Testis (tissue), 3 donors: ENCODE results near the gene GABARAP. TPM values are rescaled to one million over a fixed set of nuclear protein-coding genes. Genes with fewer than 3 reads are reported as not detected.

Source experiments
- DNase-seq: peaks from one replicate; pipeline ENCODE4 v3.0.0-alpha.2; 2019
- H3K27ac ChIP-seq, 2 donors: fragments of 200-600 bp; sonication (generic); one replicate each; pipeline ENCODE4 v1.5.1; 2019
- H3K27me3 ChIP-seq: fragments of 200-600 bp; sonication (generic); one replicate; pipeline ENCODE4 v1.5.1; 2019
- H3K36me3 ChIP-seq: fragments of 200-600 bp; sonication (generic); one replicate; pipeline ENCODE4 v1.5.1; 2017; ENCODE audit warnings: low read depth; ENCODE audit errors: missing control alignments
- H3K4me1 ChIP-seq: fragments of 200-600 bp; sonication (generic); one replicate; pipeline ENCODE4 v1.5.1; 2019
- H3K4me3 ChIP-seq, 2 donors: fragments of 200-600 bp; sonication (generic); one replicate each; pipeline ENCODE4 v1.5.1; 2017 to 2019
- H3K9me3 ChIP-seq: fragments of 200-600 bp; sonication (generic); one replicate; pipeline ENCODE4 v1.5.1; 2017
- CTCF ChIP-seq, 3 experiments: fragments of 450-650 bp in 2 of 3; fragments of 200-600 bp in 1 of 3; sonication (generic) in 1 of 3; IDR thresholded peaks; one replicate each; pipeline ENCODE4 v1.5.1; 2016 to 2019; ENCODE audit warnings: antibody characterized with exemption in 3 of 3, mild to moderate bottlenecking in 2 of 3, moderate library complexity in 1 of 3
- POLR2A ChIP-seq: fragments of 450-650 bp; IDR thresholded peaks from one replicate; pipeline ENCODE4 v1.6.1; 2017; ENCODE audit warnings: antibody characterized with exemption, mild to moderate bottlenecking, moderate library complexity
- whole genome bisulfite sequencing, 2 donors: methylation state at CpG; one replicate each; pipeline ENCODE4 v1.1.5; 2018; 5-methylcytosine and 5-hydroxymethylcytosine counted together
- intact Hi-C: fragments of 100-400 bp; cut with DNase I; formaldehyde crosslinking; loops from one replicate; pipeline ENCODE4 v1.15.1; 2023; ENCODE audit warnings: low total_unique reads
- polyA plus RNA-seq: library from polyadenylated mRNA; stranded (reverse); fragments of 350-450 nt; fragmentation: Illumina TruSeq; extraction: RNeasy Lipid Tissue Mini Kit (QIAGEN cat#74804); gene quantifications from one replicate; pipeline ENCODE4 v1.2.3, GENCODE V29; 2014; ENCODE audit warnings: low read depth, low replicate concordance; ENCODE audit not compliant: insufficient read depth
- total RNA-seq, 2 donors: library from RNA; depleted of rRNA; stranded (reverse); fragments of >200 nt; gene quantifications; one replicate each; pipeline ENCODE4 v1.2.3, GENCODE V29; 2016

The GABARAP gene
- total and polyA plus RNA-seq, 3 donors from 2014 or later, result 521 to 1,171 (median 683) TPM

- DNase-seq, result no peak
- Histone ChIP-seq H3K27ac (no peak overlapping the region), H3K4me1 (no peaks in the 10 kb centered on the region), H3K36me3 (no peaks in the 10 kb centered on the region), H3K9me3 (no peaks in the 10 kb centered on the region), H3K27me3 (no peaks in the 10 kb centered on the region), H3K4me3 (no peak overlapping the region)
- no peak for TF ChIP-seq CTCF (IDR thresholded peaks at IDR 0.05)
- no peak for TF ChIP-seq POLR2A
- intact Hi-C loops, result no loop called here
- 43 to 83% methylated on average over 1 of the region's 1 CpG for WGBS, 2 donors
Measured at GRCh38 chr17:7266784-7267183, 24.5 kb upstream of the GABARAP start.

- TF ChIP-seq CTCF (IDR thresholded peaks at IDR 0.05), result no peak
- no peak for TF ChIP-seq POLR2A
- no peaks in the 10 kb centered on the region for H3K36me3 ChIP-seq
- no peaks in the 10 kb centered on the region for H3K27me3 ChIP-seq
- no peak overlapping the region for H3K4me3 ChIP-seq
- H3K9me3 ChIP-seq, result no peaks in the 10 kb centered on the region
- WGBS, 2 donors, result 28 to 53% methylated on average over 4 of the region's 4 CpGs
- H3K27ac ChIP-seq, result no peak overlapping the region
- intact Hi-C loops, result no loop called here
- DNase-seq, result no peak
- H3K4me1 ChIP-seq, result peaks cover 8% of the 10 kb centered on the region
Measured at GRCh38 chr17:7263801-7264078, 21.5 kb upstream of the GABARAP start.

GRCh38 chr17:7262935-7263800 lies 20.9 kb upstream of the GABARAP start:
- DNase-seq, result no peak
- H3K27me3 ChIP-seq, result no peaks in the 10 kb centered on the region
- peak overlapping the region in 1 of 2 donors; percentile 12 for H3K4me3 ChIP-seq
- H3K36me3 ChIP-seq, result no peaks in the 10 kb centered on the region
- 9 to 10% methylated on average over 26 of the region's 26 CpGs for WGBS, 2 donors
- H3K9me3 ChIP-seq, result no peaks in the 10 kb centered on the region
- TF ChIP-seq POLR2A, result no peak
- no peak for TF ChIP-seq CTCF (IDR thresholded peaks at IDR 0.05)
- H3K27ac ChIP-seq, result no peak overlapping the region
- intact Hi-C loops, result no loop called here
- H3K4me1 ChIP-seq, result peaks cover 8% of the 10 kb centered on the region

GRCh38 chr17:7262192-7262934 lies 20.1 kb upstream of the GABARAP start, which contains the start of gene CLDN7:
Gene CLDN7 (minus strand): TSS chr17:7262478. CDS start chr17:7262043, 435 bp downstream.
- Histone ChIP-seq H3K27me3 (no peaks in the 10 kb centered on the region), H3K4me1 (peaks cover 8% of the 10 kb centered on the region), H3K36me3 (no peaks in the 10 kb centered on the region), H3K27ac (no peak within 1 kb of the TSS), H3K9me3 (no peaks in the 10 kb centered on the region), H3K4me3 (peak within 1 kb of the TSS; percentile 45 to 52)
- DNase-seq, result no peak
- WGBS, 2 donors, result 3 to 6% methylated on average over 51 to 64 of the region's 64 CpGs
- intact Hi-C loops, result no loop called here
- TF ChIP-seq CTCF (IDR thresholded peaks at IDR 0.05) (no peak), POLR2A (no peak)
